Spleen (tissue), 7 donors: ENCODE measurements around the gene CD226.

Experiments
- POLR2A ChIP-seq, 3 donors: fragments of 450-650 bp; IDR thresholded peaks; one replicate each; pipeline ENCODE4 v1.5.1; 2017; ENCODE audit warnings: antibody characterized with exemption in 3 of 3, mild to moderate bottlenecking in 1 of 3
- TF ChIP-seq, protein P1 (sequence below), 11 experiments: fragments of 200-600 bp in 7 of 11; fragments of 450-650 bp in 4 of 11; sonication (generic) in 4 of 11; IDR thresholded peaks in 8 of 11; conservative IDR thresholded peaks in 3 of 11; 1 replicate in 7 of 11; 2 replicates in 4 of 11; pipeline versions ENCODE4 v1.4.0 to v1.8.0; 2016 to 2021; ENCODE audit warnings: antibody characterized with exemption in 11 of 11, inconsistent platforms in 4 of 11, mild to moderate bottlenecking in 1 of 11
- donor health status: DM: no; HTN: no; CAD: no; lungs with moderate emphysema.
- donor health status: DM: no; HTN: no; CAD: no.
- donor health status: DM: no; HTN: no; CAD: no.

DNA sequence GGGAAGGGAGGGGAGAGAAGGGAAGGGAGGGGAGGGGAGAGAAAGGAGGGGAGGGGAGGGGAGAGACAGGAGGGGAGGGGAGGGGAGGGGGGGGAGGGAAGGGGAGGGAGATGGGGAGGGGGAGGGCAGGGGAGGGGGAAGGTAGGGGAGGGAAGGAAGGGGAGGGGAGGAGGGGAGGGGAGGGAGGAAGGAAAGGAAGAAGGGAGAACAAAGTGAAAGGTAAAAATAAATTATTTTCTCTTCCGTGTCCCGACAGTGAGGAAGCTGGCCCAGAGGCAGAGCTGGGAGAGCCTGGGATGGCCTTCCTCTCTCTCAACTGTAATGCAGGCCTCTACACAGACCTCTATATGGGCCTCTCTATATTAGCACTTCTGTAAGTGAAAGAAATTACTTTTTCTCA is 53.2 kb downstream of the CD226 start:
- TF ChIP-seq, protein P1, sequence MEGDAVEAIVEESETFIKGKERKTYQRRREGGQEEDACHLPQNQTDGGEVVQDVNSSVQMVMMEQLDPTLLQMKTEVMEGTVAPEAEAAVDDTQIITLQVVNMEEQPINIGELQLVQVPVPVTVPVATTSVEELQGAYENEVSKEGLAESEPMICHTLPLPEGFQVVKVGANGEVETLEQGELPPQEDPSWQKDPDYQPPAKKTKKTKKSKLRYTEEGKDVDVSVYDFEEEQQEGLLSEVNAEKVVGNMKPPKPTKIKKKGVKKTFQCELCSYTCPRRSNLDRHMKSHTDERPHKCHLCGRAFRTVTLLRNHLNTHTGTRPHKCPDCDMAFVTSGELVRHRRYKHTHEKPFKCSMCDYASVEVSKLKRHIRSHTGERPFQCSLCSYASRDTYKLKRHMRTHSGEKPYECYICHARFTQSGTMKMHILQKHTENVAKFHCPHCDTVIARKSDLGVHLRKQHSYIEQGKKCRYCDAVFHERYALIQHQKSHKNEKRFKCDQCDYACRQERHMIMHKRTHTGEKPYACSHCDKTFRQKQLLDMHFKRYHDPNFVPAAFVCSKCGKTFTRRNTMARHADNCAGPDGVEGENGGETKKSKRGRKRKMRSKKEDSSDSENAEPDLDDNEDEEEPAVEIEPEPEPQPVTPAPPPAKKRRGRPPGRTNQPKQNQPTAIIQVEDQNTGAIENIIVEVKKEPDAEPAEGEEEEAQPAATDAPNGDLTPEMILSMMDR (IDR thresholded peaks at IDR 0.05 in 8 of 11, conservative IDR thresholded peaks at IDR 0.05 in 3 of 11), result no peak
- no peak for TF ChIP-seq POLR2A (IDR thresholded peaks at IDR 0.05)
